GM23248 (cell line): Measurements from ENCODE around the gene ARF1. TPM values are rescaled to one million over a fixed set of nuclear protein-coding genes. Genes with fewer than 3 reads are reported as not detected.

Experiments used
- DNase-seq: peaks from one replicate; pipeline ENCODE4 v3.0.0-alpha.2; 2015
- H2AFZ ChIP-seq: fragments of 200-600 bp; sonication (generic); 2 replicates; pipeline ENCODE4 v1.6.1; 2016; ENCODE audit warnings: antibody characterized with exemption
- H3F3A ChIP-seq: fragments of 200-600 bp; sonication (generic); 2 replicates; pipeline ENCODE4 v1.6.1; 2016; ENCODE audit warnings: mild to moderate bottlenecking, antibody characterized with exemption, mixed run types; ENCODE audit not compliant: insufficient read depth
- H3K27ac ChIP-seq: fragments of 200-600 bp; sonication (generic); 2 replicates; pipeline ENCODE4 v1.5.1; 2016; ENCODE audit warnings: mild to moderate bottlenecking
- H3K27me3 ChIP-seq: fragments of 200-600 bp; sonication (generic); replicated peaks from 2 replicates; pipeline ENCODE4 v1.6.1; 2016; ENCODE audit warnings: mild to moderate bottlenecking; ENCODE audit not compliant: insufficient read depth
- H3K36me3 ChIP-seq: fragments of 200-600 bp; sonication (generic); 2 replicates; pipeline ENCODE4 v1.6.1; 2016; ENCODE audit warnings: low read depth, mild to moderate bottlenecking
- H3K4me1 ChIP-seq: fragments of 200-600 bp; sonication (generic); 2 replicates; pipeline ENCODE4 v1.6.1; 2016; ENCODE audit warnings: mild to moderate bottlenecking; ENCODE audit not compliant: insufficient read depth
- H3K4me2 ChIP-seq: fragments of 200-600 bp; sonication (generic); one replicate; pipeline ENCODE4 v1.6.1; 2016; ENCODE audit warnings: mild to moderate bottlenecking; ENCODE audit not compliant: unreplicated experiment
- H3K4me3 ChIP-seq: fragments of 200-600 bp; sonication (generic); 2 replicates; pipeline ENCODE4 v1.5.1; 2016; ENCODE audit warnings: mild to moderate bottlenecking
- H3K79me2 ChIP-seq: fragments of 200-600 bp; sonication (generic); 2 replicates; pipeline ENCODE4 v1.6.1; 2016; ENCODE audit warnings: mild to moderate bottlenecking; ENCODE audit not compliant: insufficient read depth
- H3K9ac ChIP-seq: fragments of 200-600 bp; sonication (generic); 2 replicates; pipeline ENCODE4 v1.6.1; 2016; ENCODE audit warnings: mild to moderate bottlenecking
- H3K9me2 ChIP-seq: fragments of 200-600 bp; sonication (generic); 2 replicates; pipeline ENCODE4 v1.6.1; 2016; ENCODE audit warnings: mixed run types, mild to moderate bottlenecking, moderate library complexity; ENCODE audit not compliant: insufficient read depth
- H3K9me3 ChIP-seq: fragments of 200-600 bp; sonication (generic); one replicate; pipeline ENCODE4 v1.6.1; 2017; ENCODE audit warnings: low read depth
- H4K20me1 ChIP-seq: fragments of 200-600 bp; sonication (generic); 2 replicates; pipeline ENCODE4 v1.6.0; 2016; ENCODE audit not compliant: insufficient read depth
- EZH2 ChIP-seq: fragments of 200-600 bp; sonication (generic); IDR thresholded peaks from 2 replicates; pipeline ENCODE4 v1.6.1; 2018; ENCODE audit warnings: antibody characterized with exemption, mild to moderate bottlenecking; ENCODE audit not compliant: insufficient read depth, poor library complexity, severe bottlenecking
- EZH2phosphoT487 ChIP-seq: fragments of 200-600 bp; sonication (generic); IDR thresholded peaks from 2 replicates; pipeline ENCODE4 v1.6.1; 2018; ENCODE audit warnings: antibody characterized with exemption, moderate library complexity, mild to moderate bottlenecking, low read depth; ENCODE audit not compliant: insufficient read depth
- WGBS, 2 experiments: methylation state at CpG; one replicate each; pipeline ENCODE4 v1.1.6; 2015 to 2017; ENCODE audit warnings: low lambda C conversion rate in 2 of 2, low coverage in 1 of 2; ENCODE audit errors: missing lambda C conversion rate in 2 of 2; 5-methylcytosine and 5-hydroxymethylcytosine counted together
- in situ Hi-C: fragments of 300-500 bp; cut with MboI; formaldehyde crosslinking; loops from 2 replicates; pipeline ENCODE4 v1.15.0; 2020
- polyA plus RNA-seq: library from polyadenylated mRNA; unstranded; fragments of >200 nt; fragmentation: Nextera tagmentation; extraction: Ambion mirVana; gene quantifications from 2 replicates; pipeline ENCODE4 v1.2.1, GENCODE V29; 2016
- total RNA-seq: library from RNA; depleted of rRNA; stranded (reverse); fragments of >200 nt; shearing (Covaris generic); gene quantifications from 2 replicates; pipeline ENCODE4 v1.2.3, GENCODE V29; 2014

ARF1 gene
- total and polyA plus RNA-seq, 2 experiments from 2014 or later = 292 to 656 TPM

GRCh38 chr1:228039986-228040385 lies 42.5 kb upstream of the ARF1 start:
- no peaks in the 10 kb centered on the region for H3K9me2 ChIP-seq
- H3K9me3 ChIP-seq = no peaks in the 10 kb centered on the region
- H3F3A ChIP-seq = no peaks in the 10 kb centered on the region
- no peaks in the 10 kb centered on the region for H3K79me2 ChIP-seq
- no peaks in the 10 kb centered on the region for H3K4me1 ChIP-seq
- H3K4me2 ChIP-seq = no peak overlapping the region
- no peaks in the 10 kb centered on the region for H3K36me3 ChIP-seq
- H4K20me1 ChIP-seq = no peaks in the 10 kb centered on the region
- in situ Hi-C loops = no loop called here
- 50 to 63% methylated on average over 3 of the region's 3 CpGs for WGBS, 2 experiments
- no peak overlapping the region for H2AFZ ChIP-seq
- H3K9ac ChIP-seq = no peak overlapping the region
- H3K27me3 ChIP-seq = peaks cover 33% of the 10 kb centered on the region
- H3K27ac ChIP-seq = no peak overlapping the region
- no peak for TF ChIP-seq EZH2phosphoT487
- no peak for TF ChIP-seq EZH2
- DNase-seq = no peak
- H3K4me3 ChIP-seq = no peak overlapping the region

- Histone ChIP-seq H3K79me2 (no peaks in the 10 kb centered on the region), H3K4me1 (no peaks in the 10 kb centered on the region), H3K27ac (no peak overlapping the region), H3K27me3 (peaks cover 38% of the 10 kb centered on the region), H3K9me2 (no peaks in the 10 kb centered on the region), H2AFZ (no peak overlapping the region), H3K9ac (no peak overlapping the region), H3F3A (no peaks in the 10 kb centered on the region), H3K36me3 (no peaks in the 10 kb centered on the region), H3K9me3 (no peaks in the 10 kb centered on the region), H4K20me1 (no peaks in the 10 kb centered on the region), H3K4me2 (no peak overlapping the region), H3K4me3 (no peak overlapping the region)
- DNase-seq = no peak
- TF ChIP-seq EZH2phosphoT487 = no peak
- TF ChIP-seq EZH2 = no peak
- in situ Hi-C loops = no loop called here
- WGBS, 2 experiments = 28 to 45% methylated on average over 2 of the region's 2 CpGs
Measured at GRCh38 chr1:228041316-228041715, 41.2 kb upstream of the ARF1 start.

GRCh38 chr1:228042508-228042907 lies 40.0 kb upstream of the ARF1 start:
- Histone ChIP-seq H3K4me3 (no peak overlapping the region), H3F3A (no peaks in the 10 kb centered on the region), H2AFZ (no peak overlapping the region), H3K79me2 (no peaks in the 10 kb centered on the region), H3K27me3 (peaks cover 38% of the 10 kb centered on the region), H3K9me2 (no peaks in the 10 kb centered on the region), H3K9ac (no peak overlapping the region), H3K9me3 (no peaks in the 10 kb centered on the region), H3K36me3 (no peaks in the 10 kb centered on the region), H3K4me1 (no peaks in the 10 kb centered on the region), H4K20me1 (no peaks in the 10 kb centered on the region), H3K4me2 (no peak overlapping the region), H3K27ac (no peak overlapping the region)
- DNase-seq = no peak
- TF ChIP-seq EZH2 = no peak
- TF ChIP-seq EZH2phosphoT487 = no peak
- in situ Hi-C loops = no loop called here

- Histone ChIP-seq H2AFZ (no peak overlapping the region), H3K27ac (no peak overlapping the region), H3F3A (no peaks in the 10 kb centered on the region), H3K4me2 (no peak overlapping the region), H3K9me2 (no peaks in the 10 kb centered on the region), H3K9me3 (no peaks in the 10 kb centered on the region), H3K4me3 (no peak overlapping the region), H4K20me1 (no peaks in the 10 kb centered on the region), H3K9ac (no peak overlapping the region), H3K79me2 (no peaks in the 10 kb centered on the region), H3K36me3 (no peaks in the 10 kb centered on the region), H3K27me3 (peaks cover 32% of the 10 kb centered on the region), H3K4me1 (no peaks in the 10 kb centered on the region)
- in situ Hi-C loops = no loop called here
- TF ChIP-seq EZH2phosphoT487 (no peak), EZH2 (no peak)
- peak; percentile 35 for DNase-seq
- 36% methylated on average over 7 of the region's 7 CpGs for WGBS, 2 experiments
Measured at GRCh38 chr1:228043281-228043848, 39.1 kb upstream of the ARF1 start.

GRCh38 chr1:228044961-228045360 lies 37.5 kb upstream of the ARF1 start:
- H3K79me2 ChIP-seq = no peaks in the 10 kb centered on the region
- H3K9me2 ChIP-seq = no peaks in the 10 kb centered on the region
- H3K4me1 ChIP-seq = no peaks in the 10 kb centered on the region
- no peaks in the 10 kb centered on the region for H3K9me3 ChIP-seq
- H3K4me2 ChIP-seq = no peak overlapping the region
- H3K27ac ChIP-seq = no peak overlapping the region
- H3K27me3 ChIP-seq = peaks cover 18% of the 10 kb centered on the region
- peak; percentile 44 for DNase-seq
- no peaks in the 10 kb centered on the region for H3K36me3 ChIP-seq
- no peaks in the 10 kb centered on the region for H3F3A ChIP-seq
- no peaks in the 10 kb centered on the region for H4K20me1 ChIP-seq
- TF ChIP-seq EZH2phosphoT487 = no peak
- no peak for TF ChIP-seq EZH2
- in situ Hi-C loops = no loop called here
- no peak overlapping the region for H3K4me3 ChIP-seq
- H2AFZ ChIP-seq = no peak overlapping the region
- WGBS, 2 experiments = 0 to 3% methylated on average over 3 of the region's 3 CpGs
- H3K9ac ChIP-seq = no peak overlapping the region
